Mucosa of gallbladder (tissue), 1 donor: ENCODE results near the gene HOXA3. TPM values are rescaled to one million over a fixed set of nuclear protein-coding genes. Genes with fewer than 3 reads are reported as not detected.

Source experiments
- DNase-seq: peaks from one replicate; pipeline ENCODE4 v3.0.0-alpha.2; 2020; ENCODE audit warnings: low spot score
- total RNA-seq: library from RNA; stranded (reverse); gene quantifications from one replicate; pipeline ENCODE4 v1.2.1, GENCODE V29; 2021
- donor health status: DM: no; HTN: no; CAD: no.

HOXA3 gene
- total RNA-seq, 1 donor from 2014 or later: 1.8 TPM

DNA sequence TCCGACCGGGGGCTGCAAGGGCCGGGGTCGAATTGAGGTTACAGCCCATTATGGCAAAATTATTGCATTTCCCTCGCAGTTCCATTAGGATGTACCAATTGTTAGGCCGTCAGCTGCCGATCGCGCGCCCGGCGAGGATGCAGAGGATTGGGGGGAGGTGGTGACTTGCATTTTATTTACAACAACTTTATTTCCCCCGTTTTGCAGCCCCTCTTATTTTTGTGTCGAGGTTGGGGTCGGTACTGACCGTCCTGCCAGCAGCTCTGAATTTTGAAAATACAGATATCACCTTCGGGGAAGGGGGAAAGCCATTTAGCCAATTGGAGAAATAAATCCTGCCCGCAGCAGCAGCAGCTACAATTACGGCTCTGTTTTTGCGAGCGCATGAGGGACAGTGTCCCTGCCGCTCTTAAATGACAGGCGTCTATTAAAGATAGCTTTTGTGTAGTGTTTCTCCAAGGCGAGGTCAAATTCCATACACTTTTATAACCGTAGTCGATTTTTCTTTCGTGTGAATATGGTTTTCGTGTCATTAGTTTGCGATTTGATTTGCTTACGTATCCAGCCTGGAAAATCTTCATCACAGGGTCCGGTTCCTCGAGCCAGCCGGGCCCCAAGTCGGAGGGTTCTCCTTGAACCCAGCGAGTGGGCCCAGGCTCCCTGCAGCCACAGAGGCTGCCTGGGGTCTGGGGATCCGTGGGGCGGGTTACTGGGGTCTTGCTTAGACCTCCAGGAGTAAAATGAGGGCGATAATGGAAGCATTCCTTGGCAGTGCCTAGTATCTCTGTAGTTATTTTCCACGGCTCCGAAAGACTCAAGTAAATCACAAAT is 8.2 kb downstream of the HOXA3 start:
- no peak for DNase-seq

DNA sequence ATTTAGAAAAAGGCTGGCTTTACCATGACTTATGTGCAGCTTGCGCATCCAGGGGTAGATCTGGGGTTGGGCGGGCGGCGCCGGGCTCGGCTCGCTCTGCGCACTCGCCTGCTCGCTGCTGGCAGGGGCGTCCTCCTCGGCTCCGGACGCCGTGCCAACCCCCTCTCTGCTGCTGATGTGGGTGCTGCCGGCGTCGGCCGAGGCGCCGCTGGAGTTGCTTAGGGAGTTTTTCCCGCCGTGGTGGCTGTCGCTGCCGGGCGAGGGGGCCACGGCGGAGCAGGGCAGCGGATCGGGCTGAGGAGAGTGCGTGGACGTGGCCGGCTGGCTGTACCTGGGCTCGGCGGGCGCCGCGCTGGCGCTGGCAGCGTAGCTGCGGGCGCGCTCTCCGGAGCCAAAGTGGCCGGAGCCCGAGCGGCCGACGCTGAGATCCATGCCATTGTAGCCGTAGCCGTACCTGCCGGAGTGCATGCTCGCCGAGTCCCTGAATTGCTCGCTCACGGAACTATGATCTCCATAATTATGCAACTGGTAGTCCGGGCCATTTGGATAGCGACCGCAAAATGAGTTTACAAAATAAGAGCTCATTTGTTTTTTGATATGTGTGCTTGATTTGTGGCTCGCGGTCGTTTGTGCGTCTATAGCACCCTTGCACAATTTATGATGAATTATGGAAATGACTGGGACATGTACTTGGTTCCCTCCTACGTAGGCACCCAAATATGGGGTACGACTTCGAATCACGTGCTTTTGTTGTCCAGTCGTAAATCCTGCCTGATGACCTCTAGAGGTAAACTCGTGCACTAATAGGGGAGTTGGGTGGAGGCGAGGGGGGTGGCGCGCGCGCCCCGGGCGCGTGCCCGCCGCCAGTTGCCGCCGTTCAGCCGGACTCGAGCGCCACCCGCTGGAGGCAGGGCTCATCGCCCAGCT is 9.1 kb downstream of the HOXA3 start, which contains the start of gene HOXA5:
Gene HOXA5 (minus strand): TSS at position 659 of the 927 bp plus-strand sequence. CDS start 74 bp downstream, at position 585.
- DNase-seq: no peak

DNA sequence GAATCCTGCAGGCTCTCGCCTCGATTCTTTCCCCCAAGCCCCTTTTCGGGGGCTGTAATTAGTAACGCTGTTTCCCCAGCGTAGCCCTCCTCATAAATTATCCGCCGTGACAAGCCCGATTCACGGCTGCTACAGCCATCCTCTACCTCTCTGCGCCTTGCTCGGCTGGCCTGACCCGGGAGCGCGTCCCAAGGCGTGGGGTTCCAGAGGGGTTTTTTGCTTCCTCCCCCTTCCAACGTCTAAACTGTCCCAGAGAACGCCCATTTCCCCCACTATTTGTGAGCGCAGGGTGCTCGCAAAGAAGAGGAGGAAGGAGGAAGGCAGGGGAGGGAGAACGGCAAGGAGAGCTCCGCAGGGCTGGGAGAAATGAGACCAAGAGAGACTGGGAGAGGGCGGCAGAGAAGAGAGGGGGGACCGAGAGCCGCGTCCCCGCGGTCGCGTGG is 9.8 kb downstream of the HOXA3 start:
- DNase-seq: no peak

DNA sequence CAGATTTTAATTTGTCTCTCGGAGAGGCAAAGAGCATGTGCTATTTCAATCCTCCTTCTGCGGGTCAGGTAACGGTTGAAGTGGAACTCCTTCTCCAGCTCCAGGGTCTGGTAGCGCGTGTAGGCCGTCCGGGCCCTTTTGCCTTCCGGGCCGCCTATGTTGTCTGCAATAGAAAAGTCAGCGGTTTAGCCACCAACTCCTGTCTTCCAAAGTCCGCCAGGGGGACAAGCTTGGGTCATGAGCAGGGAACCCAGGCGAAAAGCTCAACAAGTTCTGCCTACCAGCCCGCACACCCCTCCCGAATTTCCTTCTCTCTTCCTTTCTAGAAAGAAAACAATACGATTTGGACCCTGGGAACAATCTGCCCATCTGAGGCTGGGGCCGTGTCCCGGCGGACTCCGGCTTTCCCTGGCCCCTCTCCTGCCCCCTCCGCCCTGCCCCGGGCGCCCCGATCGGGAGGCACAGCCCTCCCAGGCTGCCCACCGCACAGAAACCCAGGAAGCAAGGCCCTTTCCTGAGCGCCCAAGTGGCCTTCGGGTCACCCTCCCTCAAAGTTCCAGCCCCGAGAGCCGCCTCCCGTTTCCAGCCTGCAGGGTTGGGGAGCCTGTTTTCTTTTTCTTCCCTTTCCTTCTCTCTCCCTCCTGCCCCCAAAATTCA is 10.3 kb downstream of the HOXA3 start:
- DNase-seq: no peak

DNA sequence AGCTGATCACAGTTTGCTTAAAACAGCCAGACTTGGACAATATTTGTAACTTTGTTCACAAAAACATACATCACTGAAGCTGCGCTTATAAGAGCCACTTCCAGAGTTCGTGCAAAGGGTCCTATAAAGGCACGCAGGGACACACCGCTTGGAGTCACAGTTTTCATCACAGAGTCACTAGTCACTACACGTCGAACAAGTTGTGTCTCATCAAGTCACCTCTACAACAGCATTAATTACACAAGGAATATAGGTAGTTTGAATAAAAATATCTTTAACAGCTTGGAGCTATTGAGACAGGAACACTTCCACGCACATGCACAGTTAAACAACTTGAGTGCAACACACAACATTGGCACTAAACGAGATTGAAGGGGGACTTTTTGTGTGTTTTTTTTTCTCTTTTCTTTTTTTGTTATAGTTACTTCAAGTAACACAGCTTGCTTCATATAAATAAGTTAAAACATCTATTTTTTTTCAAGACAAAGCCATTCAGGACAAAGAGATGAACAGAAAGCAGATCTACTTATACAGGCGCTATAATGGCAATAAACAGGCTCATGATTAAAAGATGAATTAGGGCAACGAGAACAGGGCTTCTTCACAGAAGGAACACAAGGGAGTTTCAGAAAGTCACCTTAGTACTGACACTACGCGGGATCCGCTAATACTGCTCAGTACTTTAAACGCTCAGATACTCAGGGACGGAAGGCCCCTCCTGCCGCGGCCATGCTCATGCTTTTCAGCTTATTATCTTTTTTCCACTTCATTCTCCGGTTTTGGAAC is 11.1 kb downstream of the HOXA3 start:
- DNase-seq: no peak

DNA sequence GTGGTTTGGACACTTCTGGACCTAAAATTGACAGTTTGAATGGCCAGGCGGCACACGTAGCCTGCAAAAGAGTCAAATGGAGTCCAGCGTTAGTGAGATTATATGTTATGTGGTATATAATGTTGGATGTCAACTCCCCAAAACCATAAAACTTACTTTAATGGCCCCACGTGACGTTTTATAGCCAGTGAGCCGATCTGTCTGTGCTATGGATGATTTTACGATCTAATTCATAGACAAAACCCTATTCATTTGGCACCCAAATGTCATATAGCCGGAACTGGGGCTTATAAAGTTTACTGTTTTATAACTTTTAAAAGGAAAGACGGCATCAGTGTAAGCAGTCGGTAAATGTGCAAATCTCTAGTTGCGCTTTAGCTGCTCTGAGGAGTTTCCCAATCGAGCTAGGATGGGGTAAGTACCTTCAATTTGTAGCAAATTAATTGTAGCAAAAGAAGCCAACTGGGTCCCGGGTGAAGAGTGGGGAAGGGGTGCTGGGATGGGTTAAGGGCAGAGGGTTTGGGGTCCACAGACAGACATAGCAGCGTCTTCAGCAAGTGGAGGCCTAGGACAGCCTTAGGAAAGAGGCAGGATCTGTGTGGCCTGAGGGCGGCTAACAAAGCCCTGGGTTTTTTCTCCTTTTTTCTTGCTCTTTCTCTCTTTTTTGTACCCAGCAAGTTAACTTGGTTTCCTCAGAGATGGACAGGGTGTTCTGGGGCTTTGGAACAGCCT is 12.1 kb downstream of the HOXA3 start:
- no peak for DNase-seq

DNA sequence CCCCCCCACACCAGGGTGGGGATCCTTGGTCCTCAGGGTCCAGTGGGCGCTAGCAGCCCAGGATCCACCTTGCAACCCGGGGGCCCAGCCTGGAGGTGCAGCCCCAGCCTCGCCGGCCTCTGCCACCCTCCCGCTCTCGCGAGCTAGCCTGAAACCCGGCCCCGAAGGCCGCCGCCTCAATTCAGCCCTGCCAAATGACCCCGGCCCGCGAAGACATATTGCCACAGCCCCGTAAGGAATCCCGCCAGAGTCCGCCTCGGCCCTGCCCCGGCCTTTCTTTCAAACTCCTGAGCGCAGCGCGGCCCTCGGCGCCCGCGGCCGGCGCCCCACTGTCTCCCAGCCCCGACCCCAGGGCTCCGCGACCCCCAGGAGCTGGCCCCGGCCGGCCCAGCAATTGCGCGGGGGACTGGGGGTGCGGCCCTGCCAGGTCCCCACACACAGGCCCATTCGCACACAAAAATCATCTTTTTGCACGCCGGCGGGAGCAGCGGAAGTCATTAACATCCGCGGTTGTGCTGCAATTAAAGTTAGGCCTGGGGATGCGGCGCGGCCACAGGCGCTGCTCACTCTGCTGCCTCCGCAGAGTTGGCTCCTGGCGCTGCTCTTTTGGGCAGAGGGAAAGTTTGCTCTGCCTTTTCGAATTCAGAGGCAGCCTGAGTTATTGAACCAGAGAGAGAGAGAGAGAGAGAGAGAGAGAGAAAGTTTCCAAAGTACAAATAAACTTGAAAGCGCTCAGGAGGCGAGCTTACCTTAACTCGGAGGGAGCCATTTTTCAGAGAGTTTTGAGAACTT is 12.9 kb downstream of the HOXA3 start:
- no peak for DNase-seq

DNA sequence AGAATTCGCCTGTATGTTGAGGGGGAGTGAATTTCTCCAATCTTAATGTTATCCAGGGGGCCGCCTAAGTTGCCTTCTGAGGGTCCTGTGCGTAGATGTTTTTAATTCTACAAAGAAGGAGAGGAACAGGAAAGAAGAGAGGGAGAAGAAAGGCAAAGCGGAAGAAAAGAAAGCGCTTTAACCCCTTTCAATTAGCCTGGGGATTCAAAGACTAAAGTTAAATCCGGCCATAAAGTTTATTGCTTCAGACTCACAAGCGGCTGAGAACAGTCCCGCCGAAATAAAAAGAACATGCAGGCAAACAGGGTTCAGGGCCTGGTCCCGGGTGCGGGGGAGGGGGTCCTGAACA is 13.4 kb downstream of the HOXA3 start:
- DNase-seq: no peak

DNA sequence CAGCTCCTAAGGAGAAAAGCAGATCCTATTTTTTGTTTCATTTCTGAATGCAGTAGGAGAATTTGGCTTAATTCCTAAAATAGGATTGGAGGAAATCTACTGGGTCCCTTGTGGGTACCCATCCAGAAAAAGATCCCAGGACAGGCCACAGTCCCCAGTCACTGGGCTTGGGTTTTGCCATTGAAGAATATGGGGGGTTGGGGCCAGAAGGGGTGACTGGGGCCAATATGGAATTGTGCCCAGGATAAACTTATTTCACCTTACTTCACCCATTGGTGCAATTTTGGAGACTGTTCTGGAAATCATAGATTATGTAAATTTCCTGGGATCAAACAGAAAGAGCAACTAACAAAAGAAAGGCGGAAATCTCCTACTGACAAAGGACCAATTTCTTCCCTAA is 13.9 kb downstream of the HOXA3 start:
- DNase-seq: no peak

DNA sequence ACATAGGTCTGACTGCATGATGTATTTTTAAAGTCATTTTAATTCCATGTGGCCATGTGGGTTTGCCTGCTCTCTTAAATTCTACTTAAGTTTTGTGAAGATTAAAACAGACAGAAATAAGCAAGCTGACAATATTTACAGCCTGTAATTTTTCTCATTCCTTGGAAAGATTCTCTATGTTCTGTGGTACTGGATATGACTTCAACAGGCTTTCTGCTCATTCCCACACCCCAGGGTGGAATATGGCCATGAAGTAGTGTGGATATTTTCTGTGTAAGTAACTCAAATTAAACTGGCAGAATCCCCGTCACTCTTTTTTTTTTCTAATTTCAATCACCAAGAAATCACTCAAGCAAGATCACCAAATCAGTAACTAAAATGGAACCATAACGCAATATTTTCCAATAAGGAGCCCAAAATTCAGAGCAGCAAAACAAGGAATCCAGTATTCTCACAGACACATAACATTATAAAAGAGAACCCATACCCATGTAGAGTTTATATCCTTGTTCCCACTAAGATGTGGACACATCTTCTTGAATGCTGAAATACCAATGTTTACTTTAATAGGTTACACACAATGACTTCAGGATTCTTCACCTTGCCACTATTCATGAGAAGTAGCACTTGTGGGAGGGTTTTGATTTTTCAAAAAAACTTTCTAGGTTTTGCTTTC is 14.6 kb downstream of the HOXA3 start:
- no peak for DNase-seq

DNA sequence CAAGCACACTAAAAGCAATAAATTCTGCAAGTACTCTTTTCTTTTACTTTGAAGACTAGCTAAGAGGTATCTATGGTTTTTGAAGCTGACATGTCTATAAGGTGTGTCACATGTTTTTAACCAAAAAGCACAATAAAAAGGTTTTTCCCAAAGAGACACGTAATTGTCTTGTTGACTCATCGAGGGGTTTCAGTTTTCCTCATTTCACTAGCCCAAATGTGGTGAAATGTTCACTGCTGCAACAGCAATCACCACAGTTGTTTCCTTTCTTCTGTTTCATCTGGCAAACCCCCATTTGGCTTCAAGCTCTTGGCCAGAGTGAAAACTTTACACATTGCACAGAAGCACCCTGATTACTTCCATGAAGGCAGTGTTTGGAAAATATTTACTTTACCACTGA is 18.0 kb downstream of the HOXA3 start:
- DNase-seq: no peak

DNA sequence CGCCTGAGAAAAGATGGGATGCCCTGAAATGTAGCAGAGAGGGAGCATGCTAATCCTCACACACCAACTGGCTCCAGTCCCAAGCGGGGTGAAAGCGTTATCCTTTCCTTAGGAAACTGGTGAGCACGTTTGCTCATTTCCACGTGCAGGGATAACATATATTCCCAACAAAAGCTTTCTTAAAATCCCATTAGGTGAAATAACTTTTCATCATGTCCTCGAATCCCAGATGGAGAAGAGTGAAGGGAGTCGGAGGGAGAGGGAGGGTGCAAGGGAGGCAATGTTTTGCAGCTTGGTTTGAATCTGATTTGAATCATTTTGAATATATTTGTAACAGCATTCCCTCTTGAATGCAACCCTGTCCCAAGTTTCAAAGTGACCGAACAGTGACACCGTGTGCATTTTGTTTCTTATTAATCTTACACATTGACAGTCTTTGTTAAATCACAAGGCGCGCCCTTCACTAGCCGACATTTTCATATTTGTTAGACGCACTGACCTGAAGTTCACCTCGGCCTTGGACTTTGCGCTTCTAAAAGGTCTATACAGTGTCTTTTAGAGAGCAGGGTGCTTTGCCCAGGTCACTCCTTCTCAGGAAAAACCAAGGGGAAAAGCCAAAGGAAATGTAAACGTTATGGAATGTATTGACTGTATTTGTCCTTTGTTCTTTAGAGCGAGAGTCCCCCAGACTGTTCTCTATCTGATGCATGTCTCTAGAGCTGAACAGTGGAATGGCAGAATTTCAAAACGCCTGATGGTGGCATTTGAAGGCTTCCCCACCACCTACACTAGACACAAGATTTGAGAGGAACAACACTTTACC is 18.8 kb downstream of the HOXA3 start:
- no peak for DNase-seq

DNA sequence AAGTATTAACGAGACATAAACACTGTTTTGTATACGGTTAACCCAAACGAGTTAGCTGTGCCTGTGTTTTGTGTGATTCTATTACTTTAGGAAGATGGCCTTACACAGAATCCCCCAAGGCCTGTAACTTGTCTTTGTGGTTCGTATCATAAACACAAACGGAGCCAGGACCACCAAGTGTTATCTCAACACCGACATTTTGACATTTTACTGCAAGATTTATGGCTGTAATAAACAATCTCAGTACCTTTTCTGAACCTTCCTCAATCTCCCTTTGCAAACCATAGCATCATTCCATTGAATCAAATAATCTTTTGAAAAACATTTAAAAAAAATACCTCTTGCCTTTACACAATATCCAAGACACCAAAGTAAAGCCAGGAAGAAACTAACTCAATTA is 19.4 kb downstream of the HOXA3 start:
- DNase-seq: no peak

DNA sequence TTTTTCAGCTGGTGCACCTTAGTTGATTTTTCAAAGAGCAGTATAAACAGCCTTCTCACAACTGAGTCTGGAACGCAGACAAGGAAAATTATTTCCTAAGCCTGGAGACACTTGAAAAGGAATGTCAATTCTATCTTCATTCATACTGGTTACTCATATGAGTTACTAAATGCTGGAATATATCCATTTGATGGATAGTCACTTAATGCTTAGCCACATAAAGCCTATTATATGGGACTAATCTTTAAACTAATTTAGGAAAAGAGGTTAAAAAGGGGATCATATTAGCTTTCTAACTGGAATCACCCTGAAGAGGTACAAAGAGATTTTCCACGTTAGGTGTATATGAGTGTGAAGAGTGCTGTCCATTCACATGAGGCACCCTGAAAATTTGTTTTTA is 20.2 kb downstream of the HOXA3 start:
- no peak for DNase-seq

DNA sequence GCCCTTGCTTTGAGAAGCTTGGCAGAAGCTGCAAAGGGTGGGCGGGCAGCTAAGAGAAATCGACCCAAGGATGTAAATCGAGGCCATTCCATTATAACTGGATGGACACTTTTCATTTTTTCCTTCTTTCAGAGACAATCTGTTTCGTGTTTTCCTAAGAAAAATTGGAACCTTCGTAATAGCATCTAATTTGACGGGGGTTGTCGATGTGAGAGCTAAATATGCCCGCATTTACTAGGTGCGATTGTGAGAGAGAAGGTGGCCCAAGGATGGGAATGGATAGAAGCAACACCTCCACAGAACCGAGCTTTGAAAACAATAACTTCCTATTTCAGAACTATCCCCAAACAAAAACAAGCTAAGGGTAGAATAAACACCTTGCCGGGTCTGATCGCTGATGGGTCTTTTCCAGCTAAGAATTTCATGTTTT is 21.0 kb downstream of the HOXA3 start:
- DNase-seq: no peak

DNA sequence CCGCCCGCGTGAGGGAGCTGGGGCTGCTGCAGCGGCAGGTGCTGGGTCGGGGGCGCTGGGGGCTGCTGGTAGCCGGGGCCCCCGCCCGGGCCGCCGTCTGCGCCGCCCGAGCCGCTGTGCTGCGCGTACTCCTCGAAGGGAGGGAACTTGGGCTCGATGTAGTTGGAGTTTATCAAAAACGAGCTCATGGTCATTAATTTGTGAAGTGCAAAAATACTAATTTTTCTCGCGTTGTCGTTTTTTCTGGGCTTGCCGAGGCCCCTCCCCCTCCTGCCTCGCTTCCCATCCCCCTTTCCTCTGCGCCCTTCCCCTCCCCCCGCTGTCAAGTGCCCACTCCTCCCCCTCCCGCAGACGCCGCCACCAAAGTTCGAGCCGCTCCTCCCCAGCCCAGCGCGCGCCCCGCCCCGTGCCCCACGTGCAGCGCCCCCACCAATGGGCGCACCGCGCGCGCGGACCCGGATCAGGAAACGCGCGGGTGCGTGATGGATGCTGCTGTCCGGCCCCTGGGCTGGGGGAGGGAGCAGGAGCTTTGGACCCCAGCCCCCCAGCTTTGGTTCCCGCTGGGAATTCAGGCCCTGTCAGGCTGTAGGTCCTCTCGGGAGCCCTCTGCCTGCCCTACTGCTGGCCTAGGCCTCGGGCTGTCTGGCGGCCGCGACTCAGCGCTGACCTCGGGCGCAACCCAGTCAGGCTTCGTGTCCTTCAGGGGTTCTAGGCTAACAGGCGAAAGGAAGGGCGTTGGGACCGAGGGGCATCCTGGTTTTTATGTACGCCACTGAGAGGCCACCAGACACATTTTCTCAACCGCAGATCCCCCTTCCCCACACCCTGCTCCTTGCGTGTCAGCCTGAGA is 21.6 kb downstream of the HOXA3 start, which contains the start of gene HOXA4:
Gene HOXA4 (minus strand): TSS at position 218 of the 850 bp plus-strand sequence. CDS start 24 bp downstream, at position 194.
- peak; percentile 72 for DNase-seq
